ENCODE results near the gene EHMT1. TPM values are rescaled to one million over a fixed set of nuclear protein-coding genes. Genes with fewer than 3 reads are reported as not detected.

EHMT1 gene
- total and polyA plus RNA-seq, 2 experiments from 2014 or later = 162 to 177 TPM

- Histone ChIP-seq H3K27me3 (ENCODE audit: insufficient read depth) (no peaks in the 10 kb centered on the region), H2AFZ (0 out of 2 replicates have a peak within 1 kb of the TSS, but pooled peaks have one; percentile 74), H3K36me3 (ENCODE audit: insufficient read depth) (peaks cover 20% of the 10 kb centered on the region), H3K4me3 (peak within 1 kb of the TSS; percentile 96), H4K20me1 (replicated peaks; ENCODE audit: insufficient read depth) (peaks cover 26% of the 10 kb centered on the region), H3F3A (replicated peaks; ENCODE audit: low read depth) (peaks cover 28% of the 10 kb centered on the region; the same call in 1 of the 2 replicates), H3K9me2 (ENCODE audit: insufficient read depth) (no peaks in the 10 kb centered on the region), H3K27ac (ENCODE audit: low read depth) (peak within 1 kb of the TSS; percentile 84), H3K4me2 (peak within 1 kb of the TSS; percentile 98), H3K79me2 (replicated peaks; ENCODE audit: insufficient read depth) (peaks cover 46% of the 10 kb centered on the region), H3K4me1 (ENCODE audit: insufficient read depth) (peaks cover 20% of the 10 kb centered on the region)
- H3K9me3 Mint-ChIP-seq = no peaks in the 10 kb centered on the region
- DNase-seq (ENCODE audit: low spot score) (peak; percentile 97), ATAC-seq (peak; percentile 87)
- H3K36me3 Mint-ChIP-seq (ENCODE audit: low read depth) = peaks cover 63% of the 10 kb centered on the region
- H3K27me3 Mint-ChIP-seq (ENCODE audit: insufficient read depth, low read depth, poor library complexity) = peaks cover 32% of the 10 kb centered on the region
- TF ChIP-seq, protein P1, sequence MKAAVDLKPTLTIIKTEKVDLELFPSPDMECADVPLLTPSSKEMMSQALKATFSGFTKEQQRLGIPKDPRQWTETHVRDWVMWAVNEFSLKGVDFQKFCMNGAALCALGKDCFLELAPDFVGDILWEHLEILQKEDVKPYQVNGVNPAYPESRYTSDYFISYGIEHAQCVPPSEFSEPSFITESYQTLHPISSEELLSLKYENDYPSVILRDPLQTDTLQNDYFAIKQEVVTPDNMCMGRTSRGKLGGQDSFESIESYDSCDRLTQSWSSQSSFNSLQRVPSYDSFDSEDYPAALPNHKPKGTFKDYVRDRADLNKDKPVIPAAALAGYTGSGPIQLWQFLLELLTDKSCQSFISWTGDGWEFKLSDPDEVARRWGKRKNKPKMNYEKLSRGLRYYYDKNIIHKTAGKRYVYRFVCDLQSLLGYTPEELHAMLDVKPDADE (IDR thresholded peaks at IDR 0.05) = peak; percentile 86
- no peak for TF ChIP-seq ZNF331 (CRISPR knock-in tag; IDR thresholded peaks at IDR 0.05; ENCODE audit: low read depth)
- TF ChIP-seq EZH2phosphoT487 (IDR thresholded peaks at IDR 0.05; ENCODE audit: unreplicated experiment) = no peak
- no peak for TF ChIP-seq NANOG (IDR thresholded peaks at IDR 0.05; ENCODE audit: borderline replicate concordance)
- no peak for TF ChIP-seq EZH2 (IDR thresholded peaks at IDR 0.05; ENCODE audit: low read depth, unreplicated experiment)
- TF ChIP-seq POLR2AphosphoS5 (IDR thresholded peaks at IDR 0.05; ENCODE audit: low read depth) = peak; percentile 81
- no peak for TF ChIP-seq JUNB (IDR thresholded peaks at IDR 0.05; ENCODE audit: unreplicated experiment)
- peak; percentile 76 to 87 for TF ChIP-seq CTCF (conservative IDR thresholded peaks at IDR 0.05; ENCODE audit: low read depth in 2 of 2)
- no peak for TF ChIP-seq ZNF114 (CRISPR knock-in tag; IDR thresholded peaks at IDR 0.05)
- TF ChIP-seq ZNF462 (CRISPR knock-in tag; IDR thresholded peaks at IDR 0.05) = no peak
- peak; percentile 84 for TF ChIP-seq CREB1 (CRISPR knock-in tag; IDR thresholded peaks at IDR 0.05; ENCODE audit: low read depth)
- TF ChIP-seq, protein P2, sequence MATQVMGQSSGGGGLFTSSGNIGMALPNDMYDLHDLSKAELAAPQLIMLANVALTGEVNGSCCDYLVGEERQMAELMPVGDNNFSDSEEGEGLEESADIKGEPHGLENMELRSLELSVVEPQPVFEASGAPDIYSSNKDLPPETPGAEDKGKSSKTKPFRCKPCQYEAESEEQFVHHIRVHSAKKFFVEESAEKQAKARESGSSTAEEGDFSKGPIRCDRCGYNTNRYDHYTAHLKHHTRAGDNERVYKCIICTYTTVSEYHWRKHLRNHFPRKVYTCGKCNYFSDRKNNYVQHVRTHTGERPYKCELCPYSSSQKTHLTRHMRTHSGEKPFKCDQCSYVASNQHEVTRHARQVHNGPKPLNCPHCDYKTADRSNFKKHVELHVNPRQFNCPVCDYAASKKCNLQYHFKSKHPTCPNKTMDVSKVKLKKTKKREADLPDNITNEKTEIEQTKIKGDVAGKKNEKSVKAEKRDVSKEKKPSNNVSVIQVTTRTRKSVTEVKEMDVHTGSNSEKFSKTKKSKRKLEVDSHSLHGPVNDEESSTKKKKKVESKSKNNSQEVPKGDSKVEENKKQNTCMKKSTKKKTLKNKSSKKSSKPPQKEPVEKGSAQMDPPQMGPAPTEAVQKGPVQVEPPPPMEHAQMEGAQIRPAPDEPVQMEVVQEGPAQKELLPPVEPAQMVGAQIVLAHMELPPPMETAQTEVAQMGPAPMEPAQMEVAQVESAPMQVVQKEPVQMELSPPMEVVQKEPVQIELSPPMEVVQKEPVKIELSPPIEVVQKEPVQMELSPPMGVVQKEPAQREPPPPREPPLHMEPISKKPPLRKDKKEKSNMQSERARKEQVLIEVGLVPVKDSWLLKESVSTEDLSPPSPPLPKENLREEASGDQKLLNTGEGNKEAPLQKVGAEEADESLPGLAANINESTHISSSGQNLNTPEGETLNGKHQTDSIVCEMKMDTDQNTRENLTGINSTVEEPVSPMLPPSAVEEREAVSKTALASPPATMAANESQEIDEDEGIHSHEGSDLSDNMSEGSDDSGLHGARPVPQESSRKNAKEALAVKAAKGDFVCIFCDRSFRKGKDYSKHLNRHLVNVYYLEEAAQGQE (IDR thresholded peaks at IDR 0.05; ENCODE audit: unreplicated experiment) = no peak
- no peak for TF ChIP-seq STAT1 (IDR thresholded peaks at IDR 0.05; ENCODE audit: unreplicated experiment)
- peak within 1 kb of the TSS; percentile 78 for H3K27ac Mint-ChIP-seq
- H3K4me1 Mint-ChIP-seq = peaks cover 31% of the 10 kb centered on the region
- peak within 1 kb of the TSS; percentile 91 for H3K4me3 Mint-ChIP-seq
Observed at GRCh38 chr9:137578518-137579258, 40.1 kb upstream of the EHMT1 start, which contains the start of gene DPH7. Gene DPH7 (minus strand): TSS chr9:137578925. CDS start chr9:137578777, 148 bp downstream.
